Thyroid gland (tissue), 4 donors: Measurements from ENCODE around the gene H3-3A.

Experiments
- POLR2A ChIP-seq, 2 donors: fragments of 450-650 bp; IDR thresholded peaks; one replicate each; pipeline ENCODE4 v1.6.1; 2017; ENCODE audit warnings: antibody characterized with exemption in 2 of 2, mild to moderate bottlenecking in 2 of 2, moderate library complexity in 1 of 2
- TF ChIP-seq, protein P1 (sequence below), 6 experiments: fragments of 200-600 bp in 3 of 6; fragments of 450-650 bp in 3 of 6; sonication (generic) in 3 of 6; IDR thresholded peaks; one replicate each; pipeline ENCODE4 v1.5.1; 2016 to 2019; ENCODE audit warnings: antibody characterized with exemption in 6 of 6, mild to moderate bottlenecking in 2 of 6, inconsistent platforms in 1 of 6, moderate library complexity in 1 of 6

DNA sequence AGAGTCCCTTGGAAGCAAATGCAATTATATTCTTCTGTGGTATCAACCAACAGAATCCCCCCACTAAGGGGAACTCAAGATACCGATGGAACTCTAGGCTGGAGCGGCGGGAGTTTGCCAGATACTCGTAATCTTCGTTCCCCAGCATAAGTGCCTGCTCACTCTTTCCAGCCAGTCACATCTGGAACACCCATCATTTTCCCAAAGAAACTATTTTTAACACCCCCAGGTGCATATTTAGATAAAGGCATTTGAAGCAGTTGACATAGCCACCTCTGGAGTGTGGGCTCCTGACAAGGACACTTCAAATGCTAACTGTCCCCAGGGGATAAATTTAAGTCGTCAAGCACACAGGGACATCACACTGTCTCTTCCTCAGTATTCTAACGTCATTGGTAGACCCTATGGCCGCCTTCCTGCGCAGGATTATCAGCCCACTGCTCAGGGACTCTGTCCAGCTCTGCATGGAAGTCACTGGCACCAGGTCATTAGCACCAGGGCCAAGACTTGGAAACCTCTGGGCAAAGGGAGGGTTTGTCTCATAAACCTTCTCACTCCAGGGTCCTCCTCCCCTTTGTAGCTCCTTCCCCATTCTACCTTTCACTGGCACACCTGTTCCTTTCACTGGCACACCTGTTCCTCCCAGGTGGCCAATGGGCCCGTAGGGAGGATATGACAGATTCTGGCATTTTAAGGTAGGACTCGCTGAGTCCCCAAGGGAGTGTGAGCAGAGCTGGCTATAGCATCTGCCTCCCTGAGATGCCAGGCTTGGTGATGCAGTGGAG lies 48.8 kb downstream of the H3-3A start:
- TF ChIP-seq, protein P1, sequence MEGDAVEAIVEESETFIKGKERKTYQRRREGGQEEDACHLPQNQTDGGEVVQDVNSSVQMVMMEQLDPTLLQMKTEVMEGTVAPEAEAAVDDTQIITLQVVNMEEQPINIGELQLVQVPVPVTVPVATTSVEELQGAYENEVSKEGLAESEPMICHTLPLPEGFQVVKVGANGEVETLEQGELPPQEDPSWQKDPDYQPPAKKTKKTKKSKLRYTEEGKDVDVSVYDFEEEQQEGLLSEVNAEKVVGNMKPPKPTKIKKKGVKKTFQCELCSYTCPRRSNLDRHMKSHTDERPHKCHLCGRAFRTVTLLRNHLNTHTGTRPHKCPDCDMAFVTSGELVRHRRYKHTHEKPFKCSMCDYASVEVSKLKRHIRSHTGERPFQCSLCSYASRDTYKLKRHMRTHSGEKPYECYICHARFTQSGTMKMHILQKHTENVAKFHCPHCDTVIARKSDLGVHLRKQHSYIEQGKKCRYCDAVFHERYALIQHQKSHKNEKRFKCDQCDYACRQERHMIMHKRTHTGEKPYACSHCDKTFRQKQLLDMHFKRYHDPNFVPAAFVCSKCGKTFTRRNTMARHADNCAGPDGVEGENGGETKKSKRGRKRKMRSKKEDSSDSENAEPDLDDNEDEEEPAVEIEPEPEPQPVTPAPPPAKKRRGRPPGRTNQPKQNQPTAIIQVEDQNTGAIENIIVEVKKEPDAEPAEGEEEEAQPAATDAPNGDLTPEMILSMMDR (IDR thresholded peaks at IDR 0.05) = no peak
- TF ChIP-seq POLR2A (IDR thresholded peaks at IDR 0.05) = no peak
